GM12878 (cell line): ENCODE results near the gene ACTA2. TPM values are rescaled to one million over a fixed set of nuclear protein-coding genes. Genes with fewer than 3 reads are reported as not detected.

Experiments
- ATAC-seq: fragments of 200-7000 bp; cut with Tn5 transposase; 3 replicates; pipeline ENCODE4 v1.9.1; 2020; ENCODE audit warnings: mild to moderate bottlenecking, moderate library complexity
- BruUV-seq: library from RNA; stranded (reverse); fragments of 400-500 nt; replicated peaks from 2 replicates; lab custom pipeline; 2021; lab: Mats Ljungman, UMichigan
- CTCF ChIA-PET: fragments of 300-600 bp; sonication (Branson Sonifier 250); formaldehyde crosslinking; extraction: SDS; loops from one replicate; lab custom pipeline; 2021; ENCODE audit warnings: inconsistent platforms; lab: Yijun Ruan, JAX
- POLR2A ChIA-PET: fragments of 350-600 bp; formaldehyde crosslinking; extraction: SDS; loops from one replicate; lab custom pipeline; 2021; ENCODE audit warnings: inconsistent platforms; lab: Charles Lee
- RAD21 ChIA-PET: fragments of 300-600 bp; sonication (Branson Sonifier 250); formaldehyde crosslinking; loops from one replicate; lab custom pipeline; 2023; ENCODE audit warnings: antibody characterized with exemption; ENCODE audit not compliant: unreplicated experiment; lab: Charles Lee
- SMC1A ChIA-PET: fragments of 300-600 bp; sonication (Branson Sonifier 250); formaldehyde crosslinking; loops from one replicate; lab custom pipeline; 2023; ENCODE audit not compliant: unreplicated experiment, uncharacterized antibody; lab: Charles Lee
- DNase-seq: peaks from one replicate; pipeline ENCODE4 v3.0.0-alpha.2; 2011; ENCODE audit warnings: low read depth, low spot score
- FAIRE-seq: peaks from 3 replicates; lab custom pipeline; 2011; peaks lifted over from hg19 to GRCh38; lab: Jason Lieb, UNC
- H2AFZ ChIP-seq: 2 replicates; pipeline ENCODE4 v1.6.0; 2011; ENCODE audit warnings: low read depth, low read length, control low read depth; ENCODE audit not compliant: control insufficient read depth
- H3K27ac ChIP-seq: 2 replicates; pipeline ENCODE4 v1.5.1; 2011; ENCODE audit warnings: control low read depth; ENCODE audit not compliant: control insufficient read depth, insufficient read depth
- H3K27me3 ChIP-seq, 2 experiments: replicated peaks in 1 of 2; 2 replicates each; pipeline versions ENCODE4 v1.6.0 to v1.6.1; 2011; ENCODE audit warnings: low read length in 1 of 2; ENCODE audit not compliant: control insufficient read depth in 2 of 2, insufficient read depth in 2 of 2
- H3K36me3 ChIP-seq, 2 experiments: 2 replicates each; pipeline ENCODE4 v1.5.1; 2011; ENCODE audit warnings: low read length in 1 of 2; ENCODE audit not compliant: control insufficient read depth in 2 of 2, insufficient read depth in 2 of 2
- H3K4me1 ChIP-seq: 2 replicates; pipeline ENCODE4 v1.6.1; 2011; ENCODE audit warnings: mild to moderate bottlenecking, low read length, moderate library complexity, mixed read lengths; ENCODE audit not compliant: control insufficient read depth, insufficient read depth
- H3K4me2 ChIP-seq: 2 replicates; pipeline ENCODE4 v1.6.0; 2011; ENCODE audit warnings: control low read depth; ENCODE audit not compliant: control insufficient read depth, insufficient read depth
- H3K4me3 ChIP-seq: fragments of 200-600 bp; sonication (generic); 2 replicates; pipeline ENCODE4 v1.5.1; 2016
- H3K79me2 ChIP-seq: 2 replicates; pipeline ENCODE4 v1.6.0; 2011; ENCODE audit warnings: low read length; ENCODE audit not compliant: control insufficient read depth, insufficient read depth
- H3K9ac ChIP-seq: 2 replicates; pipeline ENCODE4 v1.8.0; 2011; ENCODE audit warnings: low read length, control low read depth, mixed read lengths; ENCODE audit not compliant: control insufficient read depth, insufficient read depth
- H3K9me3 ChIP-seq: replicated peaks from 3 replicates; pipeline ENCODE4 v1.5.1; 2011; ENCODE audit warnings: mild to moderate bottlenecking, low read length; ENCODE audit not compliant: control insufficient read depth, insufficient read depth
- H4K20me1 ChIP-seq: 2 replicates; pipeline ENCODE4 v1.6.0; 2011; ENCODE audit not compliant: control insufficient read depth, insufficient read depth
- CUX1 ChIP-seq: IDR thresholded peaks from 2 replicates; pipeline ENCODE4 v1.6.1; 2012; ENCODE audit warnings: improper control_type of control experiment, low read depth, low read length; ENCODE audit not compliant: insufficient replicate concordance
- WGBS: methylation state at CpG from one replicate; pipeline ENCODE4 v1.1.6; 2016; ENCODE audit warnings: low lambda C conversion rate; ENCODE audit not compliant: insufficient replicate concordance, insufficient coverage; ENCODE audit errors: missing lambda C conversion rate; 5-methylcytosine and 5-hydroxymethylcytosine counted together
- in situ Hi-C: fragments of 300-500 bp; cut with MboI; formaldehyde crosslinking; loops from 9 replicates; pipeline ENCODE4 v1.14.3; 2018; ENCODE audit warnings: mixed read lengths
- intact Hi-C: fragments of 100-400 bp; cut with micrococcal nuclease; formaldehyde crosslinking; loops from one replicate; pipeline ENCODE4 v1.14.2; 2022; ENCODE audit not compliant: unreplicated experiment
- polyA plus RNA-seq, 11 experiments: library from polyadenylated mRNA; depleted of rRNA in 4 of 11; unstranded in 6 of 11; stranded (reverse) in 5 of 11; fragments of >200 nt; fragmentation: Nextera tagmentation in 4 of 11; fragmentation: Illumina TruSeq in 1 of 11; extraction: Ambion mirVana in 4 of 11; extraction: Trizol in 1 of 11; gene quantifications; 1 replicate in 1 of 11; 2 replicates in 10 of 11; pipeline versions ENCODE4 v1.2.1 to v1.2.3, GENCODE V29; 2011 to 2016; ENCODE audit warnings: inconsistent platforms in 2 of 11, missing spikeins in 2 of 11, low read depth in 1 of 11
- total RNA-seq, 4 experiments: library from RNA; depleted of rRNA in 3 of 4; stranded (reverse); fragments of >200 nt in 3 of 4; fragmentation: Illumina TruSeq in 1 of 4; extraction: Trizol in 1 of 4; gene quantifications; 2 replicates each; pipeline versions ENCODE4 v1.2.1 to v1.2.3, GENCODE V29; 2013 to 2021

The ACTA2 gene
- total and polyA plus RNA-seq, 10 of the 15 experiments (the other 5 are each of a cell fraction or from before 2014, with no cell fraction given) = 7.4 to 78.2 (median 32.4) TPM

- ChIA-PET SMC1A (interaction anchor here (0.5 to 2.2 kb wide), 3 partner anchors 8 to 195 kb away, joined by 4 to 7 read pairs (median 4); no protein-coding TSS in a partner anchor), POLR2A (no interaction called here), RAD21 (interaction anchor here (0.9 to 1.2 kb wide), 2 partner anchors 8 to 41 kb away, joined by 3 to 5 read pairs; no protein-coding TSS in a partner anchor), CTCF (interaction anchor here (0.9 to 1.7 kb wide), 5 partner anchors 8 to 143 kb away, joined by 3 to 9 read pairs (median 3); no protein-coding TSS in a partner anchor)
- no TSS peak for BruUV-seq
- intact Hi-C loops (no loop called here), in situ Hi-C loops (no loop called here)
- no peak overlapping the region for H3K4me2 ChIP-seq
- no peak overlapping the region for H3K4me3 ChIP-seq
- no peaks in the 10 kb centered on the region for H4K20me1 ChIP-seq
- DNase-seq (no peak), ATAC-seq (no peak), FAIRE-seq (no peak)
- H2AFZ ChIP-seq = no peak overlapping the region; the same call in 1 of the 2 replicates
- 88% methylated on average over 5 of the region's 5 CpGs for WGBS
- no peaks in the 10 kb centered on the region for H3K9me3 ChIP-seq
- no peaks in the 10 kb centered on the region for H3K79me2 ChIP-seq
- H3K27me3 ChIP-seq = no peaks in the 10 kb centered on the region
- H3K9ac ChIP-seq = no peak overlapping the region
- H3K36me3 ChIP-seq = no peaks in the 10 kb centered on the region
- H3K27ac ChIP-seq = no peak overlapping the region
- H3K4me1 ChIP-seq = no peaks in the 10 kb centered on the region
- TF ChIP-seq CUX1 = no peak
Measured at GRCh38 chr10:88979153-88979562, 26.6 kb upstream of the ACTA2 start.
